Skin epidermis (tissue), 12 donors: ENCODE data around the gene CFAP69.
"Not testable (repeated sequence)": the region's sequence is repeated elsewhere in the genome, so short reads cannot be mapped to it uniquely, and the experiment has no call there.

Source experiments
- H3K27ac ChIP-seq, 21 experiments: fragments of 200-600 bp; sonication (generic) in 11 of 21; one replicate each; pipeline ENCODE4 v1.5.0; 2020; ENCODE audit warnings: mild to moderate bottlenecking in 3 of 21, inconsistent platforms in 2 of 21, moderate library complexity in 2 of 21
- H3K4me3 ChIP-seq, 7 experiments: fragments of 200-600 bp; sonication (generic) in 2 of 7; one replicate each; pipeline ENCODE4 v1.5.0; 2020; ENCODE audit warnings: inconsistent platforms in 2 of 7, mild to moderate bottlenecking in 2 of 7, moderate library complexity in 1 of 7

The CFAP69 gene

DNA sequence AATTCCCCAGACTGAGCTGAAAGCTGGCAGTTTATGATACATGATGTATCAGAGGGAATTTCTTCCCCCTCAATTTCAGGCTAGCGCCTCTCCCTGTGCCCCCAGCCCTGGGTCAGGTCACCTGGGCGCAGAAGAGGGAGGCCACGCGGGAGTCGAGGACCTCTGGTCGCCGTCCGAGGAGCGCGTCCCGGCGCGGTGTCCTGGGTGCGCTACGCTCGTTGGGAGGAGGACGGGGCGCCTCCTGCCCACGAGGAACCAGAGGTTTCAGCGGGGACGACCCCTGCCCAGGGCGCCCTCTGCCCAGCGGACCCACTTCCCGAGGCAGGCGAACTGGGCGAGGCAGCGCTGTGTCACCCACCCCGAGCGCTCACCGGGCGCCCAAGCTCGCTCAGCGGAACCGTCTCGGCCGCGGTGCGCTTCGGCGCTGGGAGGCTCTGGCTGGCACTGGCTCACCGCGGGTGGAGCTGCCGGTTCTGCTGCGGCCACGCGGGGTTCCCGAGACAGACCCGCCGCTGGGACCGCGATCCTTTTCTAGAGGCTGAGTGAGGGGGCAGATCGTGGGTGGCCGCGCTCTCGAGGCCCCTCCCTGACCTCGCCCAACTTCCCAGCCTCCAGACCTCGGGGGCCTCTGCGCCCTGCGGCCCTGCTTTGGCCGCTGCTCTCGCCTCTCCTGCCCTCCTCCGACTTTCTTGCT is 76.0 kb downstream of the CFAP69 start, which contains the start of gene FAM237B:
Gene FAM237B (minus strand): TSS at position 504 of the 694 bp plus-strand sequence. CDS start 1,556 bp downstream, outside the sequence.
- no peak within 1 kb of the TSS for H3K27ac ChIP-seq
- H3K4me3 ChIP-seq = peak within 1 kb of the TSS in 4 of 7 experiments; percentile 1 to 13 (median 3)

DNA sequence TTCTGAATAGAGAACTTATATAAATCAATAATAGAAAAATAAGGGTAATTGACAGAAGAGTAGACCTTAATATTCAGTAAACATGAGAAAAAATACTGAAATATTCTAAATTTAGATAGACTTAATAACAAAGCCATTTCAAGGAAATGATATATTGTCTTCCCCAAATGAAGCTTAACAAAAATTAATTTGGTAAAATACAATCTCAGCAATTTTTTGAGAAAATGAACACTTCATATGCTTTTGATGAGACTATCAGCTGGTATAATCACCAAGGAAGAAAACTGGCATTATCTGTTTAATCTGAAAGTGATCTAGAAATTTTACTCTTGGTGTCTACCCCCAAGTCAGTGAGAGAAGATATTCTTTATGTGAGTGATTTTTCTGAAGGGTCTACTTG is 77.9 kb downstream of the CFAP69 start:
- Histone ChIP-seq H3K4me3 (no peak overlapping the region), H3K27ac (no peak overlapping the region)

DNA sequence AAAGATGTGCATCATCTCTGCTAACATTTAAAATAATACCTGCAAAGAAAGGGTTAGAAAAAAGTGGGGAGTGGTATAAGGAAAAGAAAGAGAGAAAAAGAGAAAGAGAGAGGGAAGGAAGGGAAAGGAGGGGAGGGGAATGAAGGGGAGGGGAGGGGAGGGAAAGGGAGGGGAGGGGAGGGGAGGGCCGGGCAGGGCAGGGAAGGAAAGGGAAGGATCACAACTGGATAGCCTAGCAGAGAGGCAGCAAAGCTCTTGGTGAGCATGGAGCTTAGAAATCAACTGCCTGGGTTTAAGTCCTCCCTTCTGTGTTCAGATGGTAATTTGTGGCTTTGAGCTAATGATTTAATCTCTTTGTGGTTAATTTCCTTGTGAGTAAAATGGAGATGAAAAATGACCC is 81.5 kb downstream of the CFAP69 start:
- H3K27ac ChIP-seq = no peak overlapping the region
- H3K4me3 ChIP-seq = no peak overlapping the region

DNA sequence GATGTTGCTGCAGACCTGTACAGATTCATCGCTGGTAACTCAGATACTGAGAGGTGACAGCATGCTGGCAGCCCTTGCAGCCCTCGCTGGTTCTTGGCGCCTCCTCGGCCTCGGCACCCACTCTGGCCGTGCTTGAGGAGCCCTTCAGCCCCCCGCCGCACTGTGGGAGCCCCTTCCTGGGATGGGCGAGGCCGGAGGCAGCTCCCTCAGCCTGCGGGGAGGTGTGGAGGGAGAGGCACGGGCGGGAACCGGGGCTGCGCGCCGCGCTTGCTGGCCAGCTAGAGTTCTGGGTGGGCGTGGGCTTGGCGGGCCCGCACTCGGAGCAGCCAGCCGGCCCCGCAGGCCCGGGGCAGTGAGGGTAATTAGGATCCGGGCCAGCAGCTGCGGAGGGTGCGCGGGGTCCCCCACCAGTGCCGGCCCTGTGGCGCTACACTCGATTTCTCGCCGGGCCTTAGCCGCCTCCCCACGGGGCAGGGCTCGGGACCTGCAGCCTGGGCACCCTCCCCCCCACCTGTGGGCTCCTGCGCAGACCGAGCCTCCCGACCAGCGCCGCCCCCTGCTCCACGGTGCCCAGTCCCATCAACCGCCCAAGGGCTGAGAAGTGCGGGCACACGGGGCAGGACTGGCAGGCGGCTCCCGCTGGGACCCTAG is 89.3 kb downstream of the CFAP69 start:
- no peak overlapping the region for H3K27ac ChIP-seq

DNA sequence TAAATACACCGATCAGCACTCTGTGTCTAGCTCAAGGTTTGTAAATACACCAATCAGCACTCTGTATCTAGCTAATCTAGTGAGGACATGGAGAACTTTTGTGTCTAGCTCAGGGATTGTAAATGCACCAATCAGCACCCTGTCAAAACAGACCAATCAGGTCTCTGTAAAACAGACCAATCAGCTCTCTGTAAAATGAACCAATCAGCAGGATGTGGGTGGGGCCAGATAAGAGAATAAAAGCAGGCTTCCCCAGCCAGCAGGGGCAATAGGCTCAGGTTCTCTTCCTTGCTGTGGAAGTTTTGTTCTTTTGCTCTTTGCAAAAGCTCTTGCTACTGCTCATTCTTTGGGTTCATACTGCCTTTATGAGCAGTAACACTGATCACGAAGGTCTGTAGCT is 90.0 kb downstream of the CFAP69 start:
- not testable (repeated sequence) for H3K4me3 ChIP-seq, H3K27ac ChIP-seq

More for the DNA sequence above, 89.3 kb downstream of the CFAP69 start:
- no peak overlapping the region for H3K4me3 ChIP-seq

DNA sequence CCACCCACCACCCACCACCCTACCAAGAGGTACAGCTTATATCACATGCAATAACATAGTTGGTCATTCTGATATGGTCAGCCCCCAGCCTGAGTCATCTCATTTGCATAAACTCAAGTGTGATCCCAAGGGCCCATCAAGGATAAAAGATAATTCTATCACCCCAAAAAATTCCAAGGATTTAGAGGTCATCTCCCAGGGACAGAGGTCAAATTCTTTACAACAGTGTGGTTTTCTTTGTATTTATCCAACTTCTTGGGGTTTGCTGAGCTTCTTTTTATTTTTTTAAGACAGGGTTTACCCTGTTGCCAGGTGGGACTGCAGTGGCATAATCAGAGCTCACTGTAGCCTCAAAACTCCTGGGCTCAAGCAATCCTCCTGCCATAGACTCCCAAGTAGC is 92.1 kb downstream of the CFAP69 start:
- H3K4me3 ChIP-seq = no peak overlapping the region
- no peak overlapping the region for H3K27ac ChIP-seq

DNA sequence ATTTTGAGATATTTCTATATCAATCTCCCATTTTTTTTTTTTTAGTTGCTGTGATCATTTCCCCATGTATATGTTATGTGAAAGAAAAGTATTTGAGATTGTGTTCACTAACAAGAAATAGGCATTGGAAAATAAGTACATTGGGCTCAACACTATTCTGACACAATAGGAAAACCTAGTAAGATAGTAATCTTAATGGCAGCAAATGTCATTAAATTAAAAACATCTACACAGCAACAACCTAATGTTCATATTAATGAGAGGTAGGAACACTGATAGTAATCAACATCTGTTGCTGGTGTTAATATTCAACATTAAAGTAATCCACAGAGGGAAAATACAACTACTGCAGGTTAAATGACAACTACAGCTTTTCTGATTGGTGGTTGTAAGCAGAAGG is 100.0 kb downstream of the CFAP69 start:
- Histone ChIP-seq H3K27ac (peak overlapping the region in 8 of 21 experiments; percentile 86 to 93 (median 89)), H3K4me3 (no peak overlapping the region)

DNA sequence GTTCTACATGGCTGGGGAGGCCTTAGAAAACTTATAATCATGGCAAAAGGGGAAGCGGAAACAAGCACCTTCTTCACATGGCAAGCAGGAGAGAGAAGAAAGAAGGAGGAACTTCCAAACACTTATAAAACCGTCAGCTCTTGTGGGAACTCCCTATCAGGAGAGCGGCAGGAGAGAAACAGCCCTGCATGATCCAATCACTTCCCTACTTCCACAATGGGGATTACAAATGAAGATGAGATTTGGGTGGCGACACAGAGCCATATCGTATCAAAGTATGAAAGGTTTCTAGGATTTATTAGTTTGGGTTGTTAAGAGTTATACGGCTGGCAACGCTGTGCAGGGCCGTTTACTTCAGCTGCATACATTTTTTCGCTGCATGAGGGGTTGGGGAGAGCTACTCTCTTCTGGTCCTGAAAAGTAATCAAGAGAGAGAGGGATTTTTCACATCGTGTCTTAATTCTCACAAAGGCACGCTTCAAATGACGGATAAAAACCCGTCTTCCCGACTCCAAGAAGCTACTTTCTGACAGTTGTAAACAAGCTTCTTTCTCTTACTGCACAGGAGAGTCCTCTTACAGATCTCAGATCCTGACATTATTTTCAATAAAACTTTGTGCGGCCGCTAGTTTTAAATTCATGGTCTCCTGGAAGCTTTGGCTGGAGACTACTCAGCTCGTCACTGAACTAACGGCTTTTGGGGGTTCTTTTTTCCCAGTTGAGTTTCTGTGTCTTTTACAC is 100.8 kb downstream of the CFAP69 start:
- H3K4me3 ChIP-seq = peak overlapping the region; percentile 60 to 79 (median 65)
- peak overlapping the region in 20 of 21 experiments; percentile 64 to 96 (median 89) for H3K27ac ChIP-seq

DNA sequence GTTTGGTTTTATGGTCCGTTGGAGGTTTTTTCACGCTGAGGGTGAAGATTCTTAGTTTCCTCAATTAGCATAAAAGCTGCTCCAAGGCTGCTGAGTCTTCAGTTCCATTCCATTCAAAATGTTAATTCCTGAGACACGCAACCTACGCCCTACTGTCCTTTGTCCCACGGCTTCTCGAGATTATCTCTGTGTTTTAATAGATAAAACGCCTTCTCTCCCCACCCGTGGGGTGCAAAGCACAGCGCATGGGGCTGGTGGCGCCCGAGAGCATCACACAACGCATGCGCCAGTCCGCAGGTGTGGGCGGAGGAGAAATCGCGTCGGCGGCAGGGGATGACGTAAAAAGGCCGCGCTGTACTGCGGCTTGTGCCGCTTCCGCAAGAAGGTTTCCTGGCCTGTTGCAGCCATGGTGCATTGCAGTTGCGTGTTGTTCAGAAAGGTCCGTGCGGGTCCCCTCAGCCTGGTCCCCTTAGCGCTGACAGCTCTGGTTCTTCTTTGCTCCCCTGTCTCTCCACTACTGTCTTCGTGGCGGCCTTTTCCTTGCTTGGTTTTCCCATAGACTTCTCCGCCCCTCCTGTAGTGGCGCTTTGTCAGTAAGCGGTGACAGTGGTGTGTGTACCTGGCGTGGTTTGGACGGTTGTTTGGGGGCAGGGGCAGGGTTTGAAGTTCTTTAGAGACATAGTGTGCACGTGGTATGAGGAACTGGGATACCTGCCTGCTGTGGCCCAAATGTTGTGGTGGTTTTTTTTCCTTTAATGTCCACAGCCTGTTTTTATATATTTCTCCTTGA is 101.6 kb downstream of the CFAP69 start, which contains the start of gene GTPBP10:
Gene GTPBP10 (plus strand): TSS at position 381 of the 790 bp plus-strand sequence. CDS start 26 bp downstream, at position 407.
- H3K4me3 ChIP-seq = peak within 1 kb of the TSS; percentile 60 to 79 (median 65)
- H3K27ac ChIP-seq = peak within 1 kb of the TSS; percentile 15 to 96 (median 89)

DNA sequence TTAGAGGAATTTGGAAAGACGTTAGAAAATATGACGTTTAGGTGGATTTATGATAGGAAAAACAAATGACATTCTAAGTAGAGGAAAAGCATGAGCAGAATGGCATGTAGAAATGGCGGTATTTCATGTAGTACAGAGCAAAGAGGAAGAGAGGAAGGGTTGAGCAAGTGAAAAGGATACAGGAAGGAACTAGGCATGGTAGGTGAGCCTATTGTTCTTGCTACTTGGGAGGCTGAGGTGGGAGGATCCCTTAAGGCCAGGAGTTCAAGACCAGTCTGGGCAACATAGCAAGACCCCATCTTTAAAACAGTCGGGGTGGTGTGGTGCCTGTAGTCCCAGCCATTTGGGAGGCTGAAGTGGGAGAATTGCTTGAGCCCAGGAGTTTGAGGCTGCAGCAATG is 102.8 kb downstream of the CFAP69 start:
- Histone ChIP-seq H3K27ac (peak overlapping the region in 1 of 21 experiments; percentile 82), H3K4me3 (peak overlapping the region in 1 of 7 experiments; percentile 70)

DNA sequence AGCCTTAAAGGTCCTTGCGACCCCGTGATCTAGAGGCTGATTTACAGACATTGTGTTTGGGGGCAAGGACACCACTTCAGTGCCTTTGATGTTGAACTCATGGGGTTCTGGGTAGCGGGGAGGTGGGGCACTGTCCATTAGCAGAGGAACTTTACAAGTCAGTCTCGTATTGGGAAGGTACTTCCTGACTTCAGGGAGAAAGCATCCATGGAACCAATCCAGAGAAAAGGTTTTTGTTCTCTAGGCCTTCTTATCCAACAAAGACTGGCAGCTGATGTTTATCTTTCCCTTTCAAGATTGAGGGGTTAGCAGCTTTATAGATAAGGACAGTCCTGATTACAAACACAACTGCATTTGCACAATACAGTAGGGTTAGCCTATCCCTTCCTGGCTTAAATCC is 104.3 kb downstream of the CFAP69 start:
- Histone ChIP-seq H3K4me3 (no peak overlapping the region), H3K27ac (no peak overlapping the region)

DNA sequence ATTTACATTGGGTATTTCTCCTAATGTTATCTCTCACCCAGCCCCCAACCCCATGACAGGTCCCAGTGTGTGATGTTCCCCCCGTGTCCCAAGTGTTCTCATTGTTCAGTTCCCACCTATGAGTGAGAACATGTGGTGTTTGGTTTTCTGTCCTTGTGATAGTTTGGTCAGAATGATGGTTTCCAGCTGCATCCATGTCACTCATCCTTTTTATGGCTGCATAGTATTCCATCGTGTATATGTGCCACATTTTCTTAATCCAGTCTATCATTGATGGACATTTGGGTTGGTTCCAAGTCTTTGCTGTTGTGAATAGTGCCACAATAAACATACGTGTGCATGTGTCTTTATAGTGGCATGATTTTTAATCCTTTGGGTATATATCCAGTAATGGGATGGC is 105.1 kb downstream of the CFAP69 start:
- not testable (repeated sequence) for H3K27ac ChIP-seq, H3K4me3 ChIP-seq

DNA sequence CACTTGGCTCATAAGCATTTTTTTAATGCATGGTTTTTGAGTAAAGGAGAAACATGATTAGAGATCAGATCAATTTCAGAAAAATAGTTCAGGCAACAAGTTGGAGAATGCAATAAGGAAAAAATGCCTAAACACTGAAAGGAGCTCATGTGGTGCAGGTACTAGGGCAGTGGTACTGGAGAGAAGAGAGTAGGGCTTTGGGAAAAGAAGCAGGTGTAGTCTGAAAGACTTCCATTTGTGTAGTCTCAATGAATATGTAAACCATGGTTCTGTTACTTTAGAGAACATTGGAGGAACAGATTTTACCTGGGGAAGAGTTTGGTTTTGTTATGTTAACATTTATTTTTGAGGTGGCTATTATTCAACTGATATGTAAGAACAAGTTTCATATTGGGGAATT is 107.0 kb downstream of the CFAP69 start:
- Histone ChIP-seq H3K27ac (no peak overlapping the region), H3K4me3 (no peak overlapping the region)
